Lung microvascular endothelial cell (primary cell): ENCODE measurements around the gene ARL3. TPM values are rescaled to one million over a fixed set of nuclear protein-coding genes. Genes with fewer than 3 reads are reported as not detected.
"Not testable (repeated sequence)": the region's sequence is repeated elsewhere in the genome, so short reads cannot be mapped to it uniquely, and the experiment has no call there.

Source experiments
- DNase-seq, 2 donors: peaks; one replicate each; pipeline versions ENCODE4 v3.0.0 to v3.0.0-alpha.2; 2010; ENCODE audit warnings: low read depth in 2 of 2
- total RNA-seq: library from RNA; depleted of rRNA; stranded (reverse); fragments of >200 nt; gene quantifications from 2 replicates; pipeline ENCODE4 v1.2.1, GENCODE V29; 2014

The ARL3 gene
- total RNA-seq, 1 donor from 2014 or later: 2.8 TPM

GRCh38 chr10:102705531-102705930, 8.7 kb downstream of the ARL3 start:
- DNase-seq: no peak

GRCh38 chr10:102704915-102705314, 9.3 kb downstream of the ARL3 start:
- DNase-seq: no peak

- DNase-seq: no peak
Measured at GRCh38 chr10:102702742-102703141, 11.5 kb downstream of the ARL3 start.

GRCh38 chr10:102701796-102702195, 12.4 kb downstream of the ARL3 start:
- no peak for DNase-seq

- no peak for DNase-seq
Measured at GRCh38 chr10:102701272-102701671, 12.9 kb downstream of the ARL3 start.

- no peak for DNase-seq
Measured at GRCh38 chr10:102698894-102699293, 15.3 kb downstream of the ARL3 start.

GRCh38 chr10:102696736-102697135, 17.5 kb downstream of the ARL3 start:
- DNase-seq: no peak

GRCh38 chr10:102695401-102695800, 18.8 kb downstream of the ARL3 start:
- not testable (repeated sequence) for DNase-seq

- no peak for DNase-seq
Measured at GRCh38 chr10:102691285-102692066, 22.7 kb downstream of the ARL3 start.

- DNase-seq: no peak
Measured at GRCh38 chr10:102683736-102684135, 30.5 kb downstream of the ARL3 start.

GRCh38 chr10:102682981-102683380, 31.2 kb downstream of the ARL3 start:
- DNase-seq: no peak

GRCh38 chr10:102682416-102682815, 31.8 kb downstream of the ARL3 start:
- no peak for DNase-seq

GRCh38 chr10:102681696-102682095, 32.5 kb downstream of the ARL3 start:
- DNase-seq: no peak

GRCh38 chr10:102679596-102679995, 34.6 kb downstream of the ARL3 start:
- no peak for DNase-seq

GRCh38 chr10:102678842-102679289, 35.3 kb downstream of the ARL3 start:
- DNase-seq: peak; percentile 53 to 73

GRCh38 chr10:102678068-102678400, 36.2 kb downstream of the ARL3 start:
- no peak for DNase-seq

GRCh38 chr10:102677331-102678067, 36.7 kb downstream of the ARL3 start:
- DNase-seq: no peak

GRCh38 chr10:102676534-102677315, 37.5 kb downstream of the ARL3 start:
- DNase-seq: no peak

- no peak for DNase-seq
Measured at GRCh38 chr10:102675666-102676533, 38.3 kb downstream of the ARL3 start.

- DNase-seq: no peak
Measured at GRCh38 chr10:102675011-102675665, 39.1 kb downstream of the ARL3 start.

GRCh38 chr10:102674566-102674965, 39.6 kb downstream of the ARL3 start:
- DNase-seq: no peak
